SH-SY5Y (cell line): Measurements from ENCODE around the gene OR51B6.

ENCODE experiments used
- GATA2 ChIP-seq: IDR thresholded peaks from 2 replicates; pipeline ENCODE4 v1.6.1; 2011; ENCODE audit warnings: mild to moderate bottlenecking, low read depth, low read length
- GATA3 ChIP-seq: IDR thresholded peaks from 2 replicates; pipeline ENCODE4 v1.6.1; 2011; ENCODE audit warnings: low read depth, mild to moderate bottlenecking, low read length, moderate library complexity

DNA sequence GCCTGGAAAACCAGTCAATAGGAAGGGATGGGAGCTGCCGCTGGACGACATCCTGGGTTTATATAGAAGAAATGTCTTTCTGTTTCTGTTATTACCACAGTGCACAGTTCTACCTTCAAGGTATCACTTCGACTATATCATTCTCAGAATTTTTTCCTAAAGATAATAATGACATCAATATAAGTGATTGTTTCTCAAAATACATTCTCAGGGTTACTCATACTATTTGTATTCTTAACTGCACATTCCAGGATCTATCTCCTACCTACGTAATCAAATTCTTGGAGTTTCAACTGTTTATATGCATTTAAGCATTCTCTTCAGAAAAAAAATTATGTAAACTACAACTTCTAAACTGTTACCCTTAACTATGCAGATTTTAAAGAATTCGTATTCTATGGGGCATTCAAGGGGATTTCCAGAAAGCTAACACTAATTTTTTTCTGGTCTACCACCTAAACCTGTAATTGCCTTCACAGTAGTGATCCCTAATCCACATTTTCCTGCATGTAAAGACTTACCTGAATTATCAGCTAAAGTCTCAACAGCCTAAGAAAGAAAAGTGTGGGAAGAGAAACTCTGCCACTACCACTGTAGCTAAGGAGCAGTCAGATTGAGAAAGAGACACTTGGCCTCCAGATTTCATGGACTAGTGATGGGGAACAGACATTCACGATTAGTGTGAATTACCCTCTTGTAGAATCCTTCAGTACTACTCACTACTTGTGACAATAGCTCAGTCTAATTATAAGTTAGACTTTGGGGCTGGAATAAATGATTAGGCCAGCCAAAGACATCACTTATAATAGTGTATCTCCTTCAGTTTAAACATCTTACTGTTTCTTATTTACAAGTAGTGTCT is 7.6 kb upstream of the OR51B6 start, which contains the start of gene OR51B5:
- TF ChIP-seq GATA2 (no peak), GATA3 (no peak)
